ENCODE measurements around the gene RAB3C.
A peak's percentile ranks its signal among the peaks of the same experiment; 100 is the strongest.
"Not testable (repeated sequence)": the region's sequence is repeated elsewhere in the genome, so short reads cannot be mapped to it uniquely, and the experiment has no call there.

RAB3C gene

DNA sequence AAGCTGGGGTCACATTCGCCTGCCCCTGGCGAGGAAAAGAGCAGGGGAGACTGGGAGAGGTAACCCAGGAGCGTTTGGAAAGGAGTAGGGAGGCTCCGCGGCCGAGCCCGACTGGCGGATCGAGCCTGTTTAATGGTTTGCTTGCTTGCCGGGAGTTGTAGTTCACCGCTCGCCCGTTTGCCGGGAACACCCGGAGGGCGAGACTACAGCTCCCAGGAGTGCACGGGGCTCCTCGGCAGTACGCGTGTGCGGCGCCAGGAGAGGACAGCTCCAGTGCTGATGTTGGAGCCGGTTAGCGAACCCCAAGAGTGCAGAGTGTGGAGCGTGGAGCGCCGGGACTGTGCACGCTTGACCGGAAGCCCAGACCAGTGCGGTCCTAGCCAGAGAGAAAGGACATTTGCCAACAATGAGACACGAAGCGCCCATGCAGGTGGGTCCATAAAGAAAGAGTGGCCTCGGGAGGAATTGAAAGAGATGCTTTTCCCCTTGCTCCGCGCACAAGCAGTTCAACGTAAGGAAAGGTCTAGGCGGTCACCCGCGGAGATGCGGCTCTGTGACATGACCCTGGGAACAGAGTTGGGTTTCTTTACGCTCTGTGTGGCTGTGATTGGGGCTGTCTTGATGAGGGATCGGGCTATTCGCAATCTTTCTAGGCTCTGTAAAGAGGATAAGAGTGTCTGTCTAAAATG, at the start of gene RAB3C:
RAB3C (plus strand) TSS at position 273 of the 689 bp plus-strand sequence; CDS start at position 407, 134 bp downstream.
- DNase-seq (ENCODE audit: low read depth), result peak; percentile 97
- TF ChIP-seq, protein P1, sequence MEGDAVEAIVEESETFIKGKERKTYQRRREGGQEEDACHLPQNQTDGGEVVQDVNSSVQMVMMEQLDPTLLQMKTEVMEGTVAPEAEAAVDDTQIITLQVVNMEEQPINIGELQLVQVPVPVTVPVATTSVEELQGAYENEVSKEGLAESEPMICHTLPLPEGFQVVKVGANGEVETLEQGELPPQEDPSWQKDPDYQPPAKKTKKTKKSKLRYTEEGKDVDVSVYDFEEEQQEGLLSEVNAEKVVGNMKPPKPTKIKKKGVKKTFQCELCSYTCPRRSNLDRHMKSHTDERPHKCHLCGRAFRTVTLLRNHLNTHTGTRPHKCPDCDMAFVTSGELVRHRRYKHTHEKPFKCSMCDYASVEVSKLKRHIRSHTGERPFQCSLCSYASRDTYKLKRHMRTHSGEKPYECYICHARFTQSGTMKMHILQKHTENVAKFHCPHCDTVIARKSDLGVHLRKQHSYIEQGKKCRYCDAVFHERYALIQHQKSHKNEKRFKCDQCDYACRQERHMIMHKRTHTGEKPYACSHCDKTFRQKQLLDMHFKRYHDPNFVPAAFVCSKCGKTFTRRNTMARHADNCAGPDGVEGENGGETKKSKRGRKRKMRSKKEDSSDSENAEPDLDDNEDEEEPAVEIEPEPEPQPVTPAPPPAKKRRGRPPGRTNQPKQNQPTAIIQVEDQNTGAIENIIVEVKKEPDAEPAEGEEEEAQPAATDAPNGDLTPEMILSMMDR (IDR thresholded peaks at IDR 0.05; ENCODE audit: insufficient read depth, low read depth, low read length, missing control alignments), result peak; percentile 6
- H3K4me3 ChIP-seq (ENCODE audit: low read length), result peak within 1 kb of the TSS; percentile 72

- not testable (repeated sequence) for DNase-seq (ENCODE audit: low read depth); H3K4me3 ChIP-seq (ENCODE audit: low read length)
These were observed 40.9 kb upstream of the RAB3C start for GRCh38 chr5:58541935-58542334.

DNA sequence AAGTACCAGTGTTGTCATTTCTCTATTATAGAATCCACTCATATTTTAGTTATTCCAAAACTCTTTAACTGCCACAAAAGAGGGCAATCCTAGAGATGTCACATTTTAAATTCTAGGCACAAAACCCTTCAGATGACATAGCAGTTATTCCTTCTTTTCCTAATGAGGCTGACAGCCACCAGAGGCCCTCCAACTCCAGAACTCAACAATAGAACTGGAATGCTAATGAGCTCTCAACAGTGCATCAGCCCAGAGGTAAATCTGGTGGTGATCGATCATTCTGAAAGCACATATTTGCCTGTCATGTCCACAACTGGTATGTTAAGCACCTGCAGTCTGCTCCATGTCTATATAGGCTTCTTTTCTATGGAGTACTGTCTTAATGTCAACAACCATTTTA, 40.2 kb upstream of the RAB3C start:
- no peak for DNase-seq (ENCODE audit: low read depth)
- H3K4me3 ChIP-seq (ENCODE audit: low read length), result no peak overlapping the region
- TF ChIP-seq, protein P1 (IDR thresholded peaks at IDR 0.05; ENCODE audit: insufficient read depth, low read depth, low read length, missing control alignments), result no peak

DNA sequence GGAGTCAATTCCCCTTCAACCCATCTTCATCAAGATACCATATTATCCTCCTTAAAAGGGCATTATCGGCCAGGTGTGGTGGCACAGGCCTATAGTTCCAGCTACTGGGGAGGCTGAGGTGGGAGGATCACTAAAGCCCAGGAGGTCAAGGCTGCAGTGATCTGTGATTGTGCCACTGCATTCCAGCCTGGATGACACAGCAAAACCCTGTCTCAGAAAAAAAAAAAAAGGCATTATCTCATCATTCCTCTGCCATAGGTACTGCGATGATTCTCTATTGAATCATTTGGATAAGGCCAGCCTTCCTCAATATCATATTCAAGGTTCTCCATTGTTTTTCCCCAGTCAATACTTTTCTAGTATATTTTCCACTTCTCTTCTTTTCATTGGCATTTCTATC, 39.2 kb upstream of the RAB3C start:
- TF ChIP-seq, protein P1 (IDR thresholded peaks at IDR 0.05; ENCODE audit: insufficient read depth, low read depth, low read length, missing control alignments), result no peak
- peak; percentile 60 for DNase-seq (ENCODE audit: low read depth)
- no peak overlapping the region for H3K4me3 ChIP-seq (ENCODE audit: low read length)

DNA sequence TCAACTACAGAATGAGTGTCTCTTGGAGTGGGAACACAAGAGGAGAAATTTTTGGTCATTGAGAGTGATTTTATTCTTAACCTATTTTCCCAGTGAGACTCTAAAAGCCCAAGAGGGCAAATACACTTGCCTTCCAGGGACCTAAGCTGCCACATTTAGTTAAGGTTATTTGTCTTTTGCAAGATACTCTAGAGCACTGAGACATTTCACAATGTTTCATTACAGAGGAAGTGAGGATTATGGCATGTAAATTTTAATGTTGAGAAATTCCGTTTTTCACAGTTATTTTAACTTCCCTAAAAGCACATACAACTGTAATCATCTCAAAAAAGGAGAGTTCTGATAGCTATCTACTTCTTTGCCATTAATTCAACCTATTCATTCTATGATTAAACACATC, 38.7 kb upstream of the RAB3C start:
- no peak overlapping the region for H3K4me3 ChIP-seq (ENCODE audit: low read length)
- TF ChIP-seq, protein P1 (IDR thresholded peaks at IDR 0.05; ENCODE audit: insufficient read depth, low read depth, low read length, missing control alignments), result no peak
- DNase-seq (ENCODE audit: low read depth), result peak; percentile 4

GRCh38 chr5:58544926-58545325, 37.9 kb upstream of the RAB3C start:
- H3K4me3 ChIP-seq (ENCODE audit: low read length), result no peak overlapping the region
- TF ChIP-seq, protein P1 (IDR thresholded peaks at IDR 0.05; ENCODE audit: insufficient read depth, low read depth, low read length, missing control alignments), result no peak
- DNase-seq (ENCODE audit: low read depth), result no peak

GRCh38 chr5:58545912-58546311, 37.0 kb upstream of the RAB3C start:
- peak; percentile 4 for DNase-seq (ENCODE audit: low read depth)
- TF ChIP-seq, protein P1 (IDR thresholded peaks at IDR 0.05; ENCODE audit: insufficient read depth, low read depth, low read length, missing control alignments), result no peak
- H3K4me3 ChIP-seq (ENCODE audit: low read length), result no peak overlapping the region

Data from epithelial cell of esophagus (primary cell).